GM19023 (cell line): ENCODE measurements around the gene IGF2BP2.

ENCODE experiments used
- ATAC-seq: cut with Tn5 transposase; IDR thresholded peaks from one replicate; pipeline ENCODE4 v1.9.1; 2021; ENCODE audit warnings: mild to moderate bottlenecking, moderate library complexity; ENCODE audit not compliant: unreplicated experiment

The IGF2BP2 gene

DNA sequence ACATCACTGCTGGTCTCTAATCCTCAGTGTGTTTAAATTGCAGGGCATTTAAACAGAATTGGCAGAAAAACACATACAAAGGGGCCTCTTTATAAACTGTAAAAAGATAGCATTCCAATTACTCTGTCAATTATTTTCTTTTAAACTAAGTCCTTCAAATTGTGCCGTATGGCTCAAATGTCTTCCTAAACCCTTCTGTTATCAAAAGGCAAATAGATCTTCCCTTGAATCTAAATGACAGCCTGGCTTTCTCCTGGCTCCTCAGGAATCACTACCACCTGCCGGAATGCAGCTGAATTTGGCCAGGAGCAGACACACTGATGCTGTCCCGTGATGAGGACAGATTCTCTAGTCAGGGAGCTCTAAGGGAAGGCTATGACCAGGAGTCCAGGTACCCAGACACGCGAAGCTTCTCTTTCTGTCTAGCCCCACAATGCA, 85.6 kb downstream of the IGF2BP2 start:
- no peak for ATAC-seq

DNA sequence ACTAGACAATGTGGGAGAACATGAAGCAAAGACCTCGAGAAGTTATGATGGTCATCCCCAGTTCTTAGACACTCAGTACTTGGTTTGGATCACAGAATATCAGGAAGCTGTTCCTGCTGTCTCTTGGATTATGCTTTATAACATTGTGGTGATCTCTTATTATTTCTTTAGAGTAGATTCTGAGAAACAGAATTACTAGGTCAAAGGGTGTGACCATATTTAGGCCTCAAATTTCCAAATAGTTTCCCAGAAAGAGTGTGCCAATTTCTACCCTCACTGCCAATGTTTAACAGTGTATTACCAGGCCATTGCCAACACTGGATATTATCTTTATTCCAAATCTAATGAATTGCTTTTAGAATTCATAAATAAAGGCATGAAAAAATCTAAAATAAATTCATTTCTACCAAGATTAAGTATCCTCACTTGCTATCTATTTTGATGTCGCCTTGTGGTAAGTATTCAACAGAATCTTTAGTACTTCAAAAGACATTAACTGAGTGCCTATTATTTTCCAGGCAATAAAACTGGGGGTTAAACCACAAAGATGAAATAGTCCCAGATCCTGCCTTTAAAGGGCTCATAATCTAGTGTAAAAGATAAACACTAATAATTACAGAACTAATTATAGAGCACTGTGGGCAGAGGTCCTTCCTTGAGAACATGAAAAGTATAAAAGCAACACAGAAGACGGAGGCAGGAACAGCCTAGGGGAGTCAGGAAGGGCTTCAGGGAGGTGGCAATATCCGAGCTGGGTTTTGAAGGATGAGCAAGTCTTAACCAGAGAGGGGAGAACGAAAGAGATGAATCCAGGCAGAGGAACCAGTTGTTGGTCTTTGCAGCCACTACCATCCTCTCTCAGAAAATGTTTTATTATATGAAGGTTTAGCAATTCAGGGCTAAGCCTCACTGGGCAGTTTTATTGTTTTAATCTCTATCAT, 86.8 kb downstream of the IGF2BP2 start:
- ATAC-seq = no peak

DNA sequence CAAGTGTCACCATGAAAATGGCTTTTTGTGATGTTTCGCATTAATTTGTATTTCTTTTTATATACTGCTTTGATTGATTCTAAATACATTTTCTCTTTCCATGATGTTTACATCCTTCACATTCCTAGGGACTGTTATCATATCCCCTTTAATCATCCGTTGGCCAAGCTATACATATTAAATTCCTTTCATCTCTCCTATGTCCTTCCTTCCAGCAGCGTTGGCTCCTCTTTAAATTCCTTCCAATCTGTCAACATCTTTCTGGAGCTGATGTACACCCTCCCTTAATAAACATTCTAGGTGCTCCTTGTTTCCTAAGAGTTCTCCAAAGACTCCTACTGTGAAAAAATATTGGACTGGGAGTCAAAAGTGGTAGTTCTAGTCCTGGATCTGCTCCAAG, 87.8 kb downstream of the IGF2BP2 start:
- no peak for ATAC-seq

DNA sequence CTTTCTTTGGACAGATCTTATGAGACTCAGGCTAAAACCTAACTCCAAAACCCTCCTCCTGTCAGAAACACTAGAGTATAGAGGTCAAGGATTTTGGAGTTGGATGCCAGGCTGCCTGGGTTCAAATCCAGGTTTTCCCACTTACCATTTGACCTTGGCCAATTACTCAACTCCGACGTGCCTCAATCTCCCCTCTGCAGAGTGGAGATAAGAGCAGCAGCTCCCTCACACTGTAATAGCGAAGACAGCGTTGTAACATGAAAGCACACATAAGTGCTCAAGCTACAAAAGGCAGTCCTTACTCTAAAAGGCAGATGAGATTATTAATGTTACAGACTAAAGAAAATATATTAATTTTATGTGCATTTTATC, 90.1 kb downstream of the IGF2BP2 start:
- no peak for ATAC-seq

DNA sequence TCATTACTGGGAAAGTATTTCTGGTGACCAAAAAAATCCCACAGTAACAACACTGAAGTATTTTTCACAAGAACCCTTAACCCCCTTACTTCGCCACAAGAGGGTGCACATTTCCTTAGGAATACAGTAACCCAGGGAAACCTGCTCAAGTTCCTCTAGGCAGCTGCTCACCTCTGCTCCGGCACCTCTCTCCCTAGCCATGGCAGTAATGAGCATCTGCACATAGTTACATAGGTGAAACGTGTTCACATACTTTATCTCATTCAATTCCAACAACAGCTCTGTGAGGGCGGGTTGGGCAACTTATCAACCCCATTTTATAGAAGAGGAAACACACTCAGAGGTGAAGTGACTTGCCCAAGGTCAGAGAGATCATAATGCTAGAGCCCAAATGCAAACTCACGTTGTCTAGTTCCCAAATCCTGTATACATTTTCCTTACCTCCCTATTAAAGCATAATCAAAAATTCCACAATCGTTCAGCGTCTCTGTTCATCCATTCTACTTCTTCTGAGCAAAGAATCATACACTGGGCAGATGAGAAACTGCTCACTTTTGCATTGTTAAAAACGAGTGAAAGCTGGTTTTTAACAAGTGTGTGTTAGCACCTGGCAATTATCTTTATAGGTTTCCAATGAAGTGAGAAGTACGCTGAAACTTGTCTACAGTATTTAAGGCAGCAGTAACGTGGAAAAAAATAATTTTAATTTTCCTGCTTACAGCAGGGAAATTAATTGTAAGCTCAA, 90.7 kb downstream of the IGF2BP2 start:
- no peak for ATAC-seq

DNA sequence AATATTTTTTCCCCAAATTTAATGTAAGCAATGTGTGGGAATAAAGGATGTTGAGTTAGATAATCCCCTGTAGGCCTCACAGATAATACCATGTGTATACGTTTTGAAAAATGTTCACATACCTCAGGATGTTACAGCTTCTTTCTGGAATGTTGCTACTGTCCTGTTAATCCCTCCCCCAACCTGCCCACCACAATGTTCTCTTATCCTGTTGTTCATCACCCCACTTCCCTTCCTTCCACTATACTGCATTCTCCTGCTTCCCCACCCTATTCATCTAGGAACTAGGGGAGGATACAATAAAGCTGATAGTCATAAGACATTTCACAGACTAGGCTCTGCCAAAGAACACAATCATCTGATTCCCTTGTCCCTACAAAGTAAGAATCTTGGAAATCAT, 92.1 kb downstream of the IGF2BP2 start:
- no peak for ATAC-seq

DNA sequence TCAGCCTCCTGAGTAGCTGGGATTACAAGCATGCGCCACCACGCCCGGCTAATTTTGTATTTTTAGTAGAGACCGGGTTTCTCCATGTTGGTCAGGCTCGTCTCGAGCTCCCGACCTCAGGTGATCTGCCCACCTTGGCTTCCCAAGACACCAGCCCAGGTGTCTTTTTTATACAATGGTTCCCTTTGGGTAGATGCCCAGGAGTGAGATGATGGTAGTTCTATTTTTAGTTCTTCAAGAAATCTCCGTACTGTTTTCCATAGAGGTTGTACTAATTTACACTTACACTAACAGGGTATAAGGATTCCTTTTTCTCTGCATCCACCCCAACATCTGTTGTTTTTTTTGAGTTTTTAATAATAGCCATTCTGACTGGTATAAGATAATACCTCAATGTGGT, 94.3 kb downstream of the IGF2BP2 start:
- no peak for ATAC-seq

DNA sequence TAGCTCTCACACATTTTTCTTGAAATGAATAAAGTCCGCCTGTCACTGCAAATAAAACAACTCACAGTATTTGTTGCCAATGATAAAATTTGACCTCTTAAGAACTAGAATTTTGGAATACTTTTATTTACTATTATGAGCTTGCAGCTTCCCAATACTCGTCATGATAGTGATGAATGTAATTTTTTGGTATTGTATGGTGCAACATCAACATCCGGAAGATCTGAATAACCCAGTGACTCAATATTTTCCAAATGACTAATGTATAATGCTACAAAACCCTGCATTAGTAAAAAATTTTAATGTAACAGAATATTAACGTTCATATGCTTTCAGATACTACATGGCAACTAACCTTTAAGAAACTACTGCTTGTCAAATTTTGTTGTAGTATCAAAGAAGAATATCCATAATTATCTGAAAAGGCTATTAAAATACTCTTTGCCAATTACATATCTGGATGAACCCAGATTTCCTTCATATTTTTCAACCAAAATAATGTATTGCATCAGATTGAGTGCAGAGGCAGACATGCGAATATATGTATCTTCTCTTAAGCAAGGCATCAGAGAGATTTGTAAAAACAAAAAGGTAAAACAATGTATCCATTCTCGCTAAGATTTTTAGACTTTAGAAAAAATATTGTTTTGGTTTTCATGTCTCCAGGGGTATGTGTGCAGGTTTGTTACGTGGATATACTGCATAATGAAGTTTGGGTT, 95.3 kb downstream of the IGF2BP2 start:
- ATAC-seq = no peak

DNA sequence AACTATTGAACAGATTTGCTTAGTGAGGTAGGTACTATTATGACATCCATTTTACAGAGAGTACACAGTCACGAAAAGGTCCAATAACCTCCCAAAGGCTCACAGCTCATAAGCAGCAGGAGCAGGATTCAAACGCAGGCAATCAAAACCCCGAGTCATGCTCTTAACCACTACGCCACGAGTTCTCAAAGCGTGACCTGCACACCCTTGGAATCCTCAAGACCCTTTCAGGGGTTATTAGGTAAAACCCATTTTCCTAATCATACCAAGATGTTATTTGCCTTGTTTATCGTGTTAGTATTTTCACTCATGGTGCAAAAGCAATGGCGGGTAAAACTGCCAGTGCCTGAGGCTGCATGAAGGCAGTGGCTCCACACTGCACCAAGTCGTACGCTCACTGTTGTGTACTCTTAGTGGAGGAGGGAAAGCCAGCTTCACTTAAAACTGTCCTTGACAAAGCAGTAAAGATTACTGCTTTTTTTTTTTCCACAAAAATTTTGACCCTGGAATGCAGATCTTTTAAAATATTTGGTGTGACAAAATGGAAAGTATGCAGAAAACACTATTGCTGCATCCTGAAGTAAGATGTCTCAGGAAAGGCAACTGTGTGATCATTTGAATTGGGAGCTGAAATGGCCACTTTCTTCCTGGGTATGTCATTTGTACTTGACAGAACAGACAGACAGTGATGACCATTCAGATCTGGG, 96.1 kb downstream of the IGF2BP2 start:
- ATAC-seq = no peak

DNA sequence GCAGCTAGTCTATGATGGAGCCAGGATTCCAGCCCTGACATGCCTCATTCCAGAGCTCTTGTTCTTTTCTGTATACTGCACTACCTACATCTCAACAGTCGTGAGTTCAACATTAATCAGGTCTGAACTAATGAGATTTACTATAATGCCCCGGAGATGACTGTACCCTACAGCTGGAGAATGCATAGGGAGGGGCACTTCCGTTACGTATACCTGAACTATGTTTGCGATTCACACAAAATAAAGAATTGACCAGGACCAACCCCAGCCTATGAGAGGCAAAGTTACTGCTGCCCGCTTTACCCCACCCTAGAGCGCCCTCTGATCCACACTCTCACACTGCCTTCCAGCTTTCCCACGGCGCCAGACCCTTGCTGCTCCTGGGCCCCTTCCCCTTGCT, 97.0 kb downstream of the IGF2BP2 start:
- no peak for ATAC-seq

DNA sequence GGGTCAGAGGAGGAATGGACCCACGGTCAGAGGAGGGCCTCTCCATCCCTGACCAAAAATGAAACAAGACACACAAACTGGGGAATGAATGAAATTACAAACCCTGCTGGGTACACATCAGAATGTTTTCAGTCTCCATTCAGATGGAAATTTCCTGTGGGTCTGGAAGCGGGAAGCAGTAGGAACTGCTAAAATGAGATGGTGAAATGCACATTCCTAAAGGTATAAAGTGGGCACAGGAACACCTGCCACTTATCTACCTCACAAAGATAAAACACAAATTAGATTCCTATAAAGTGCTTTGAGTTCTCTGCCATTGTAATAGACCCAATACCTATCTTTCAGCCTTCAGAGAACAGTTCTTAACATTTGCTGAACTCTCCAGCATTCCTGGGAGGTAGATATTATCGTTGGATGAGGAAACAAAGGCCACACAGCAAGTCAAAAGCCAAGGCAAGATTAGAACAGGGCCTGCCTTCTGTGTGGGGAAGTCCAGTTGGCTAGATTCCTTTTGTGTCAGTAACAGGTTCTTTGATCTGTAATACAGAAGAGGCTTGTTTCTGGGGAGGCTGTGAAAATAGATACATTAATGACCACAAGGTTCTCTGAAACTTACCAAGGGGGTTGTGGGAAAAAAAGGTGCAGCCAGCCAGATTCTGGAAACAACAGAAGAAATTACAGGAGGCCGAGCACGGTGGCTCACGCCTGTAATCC, 98.4 kb downstream of the IGF2BP2 start:
- no peak for ATAC-seq

DNA sequence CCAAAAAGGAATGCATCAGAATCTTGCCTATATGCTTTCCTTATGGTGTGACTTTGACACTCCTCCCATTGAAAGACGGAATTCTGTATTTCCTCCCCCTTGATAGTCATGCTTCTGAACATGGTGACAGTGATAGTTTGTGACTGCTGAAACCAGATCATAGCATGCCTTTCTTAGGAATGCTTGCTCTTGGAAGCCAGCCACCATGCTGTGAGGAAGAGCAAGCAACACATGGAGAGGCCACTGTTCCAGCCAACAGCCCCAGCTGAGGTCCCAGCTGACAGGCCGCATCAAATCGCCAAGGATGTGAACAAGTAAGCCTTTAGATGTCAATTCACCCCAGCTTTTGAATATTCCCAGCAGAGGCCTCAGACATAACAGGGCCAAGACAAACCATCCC, 100.1 kb downstream of the IGF2BP2 start:
- no peak for ATAC-seq

DNA sequence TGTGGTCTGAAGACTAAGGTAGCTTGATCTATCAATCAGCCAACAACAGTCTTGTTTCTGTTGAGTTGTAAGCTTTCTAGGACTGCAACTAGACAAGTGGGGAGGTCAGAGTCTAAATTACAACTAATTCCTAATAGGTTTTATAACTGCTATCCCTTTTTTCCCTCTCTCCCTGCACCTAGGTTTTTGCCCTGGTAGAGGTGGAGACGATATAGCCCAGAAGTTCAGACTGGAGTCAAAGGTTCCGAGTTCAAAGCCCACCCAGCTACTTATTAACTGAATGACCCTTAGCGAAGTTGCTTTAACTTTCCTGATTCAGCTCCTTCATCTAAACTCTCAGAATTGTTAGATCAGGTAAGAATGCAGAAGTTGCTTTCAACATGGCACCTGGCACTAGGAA, 100.6 kb downstream of the IGF2BP2 start:
- no peak for ATAC-seq

DNA sequence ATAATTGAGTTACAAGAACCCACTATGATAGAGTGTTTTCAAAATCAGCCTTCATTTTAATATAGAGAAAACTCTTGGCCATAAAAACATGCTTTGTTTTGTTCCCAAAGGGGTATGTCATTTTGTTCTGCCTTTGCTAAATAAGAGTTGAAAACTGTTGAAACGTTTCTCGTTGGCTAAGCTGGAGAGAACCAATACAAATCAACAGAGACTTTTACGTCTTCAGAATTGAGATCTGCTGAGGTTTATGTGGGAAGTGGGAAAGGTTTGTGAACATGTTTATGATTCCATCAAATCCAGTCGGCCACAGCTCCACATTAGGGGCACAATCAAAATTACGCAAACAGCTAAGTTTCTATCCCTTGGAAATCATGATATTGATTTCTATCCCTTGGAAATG, 102.0 kb downstream of the IGF2BP2 start:
- no peak for ATAC-seq

DNA sequence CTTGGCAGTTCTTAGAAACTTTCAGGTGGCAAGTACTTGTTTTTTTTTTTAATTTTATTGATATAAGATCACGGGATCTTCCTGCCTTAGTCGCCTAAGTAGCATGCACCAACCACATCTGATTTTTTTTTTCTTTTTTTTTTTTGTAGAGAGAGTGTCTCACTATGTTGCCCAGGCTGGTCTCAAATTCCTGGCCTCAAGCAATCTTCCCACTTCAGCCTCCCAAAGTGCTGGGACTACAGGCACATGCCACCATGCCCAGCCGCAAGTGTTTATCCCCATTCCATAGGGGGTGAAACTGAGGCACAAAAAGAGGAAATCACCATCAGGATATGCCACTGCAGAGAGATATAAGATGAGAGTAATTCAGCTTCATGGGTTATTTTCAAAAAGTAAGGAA, 102.9 kb downstream of the IGF2BP2 start:
- ATAC-seq = no peak

DNA sequence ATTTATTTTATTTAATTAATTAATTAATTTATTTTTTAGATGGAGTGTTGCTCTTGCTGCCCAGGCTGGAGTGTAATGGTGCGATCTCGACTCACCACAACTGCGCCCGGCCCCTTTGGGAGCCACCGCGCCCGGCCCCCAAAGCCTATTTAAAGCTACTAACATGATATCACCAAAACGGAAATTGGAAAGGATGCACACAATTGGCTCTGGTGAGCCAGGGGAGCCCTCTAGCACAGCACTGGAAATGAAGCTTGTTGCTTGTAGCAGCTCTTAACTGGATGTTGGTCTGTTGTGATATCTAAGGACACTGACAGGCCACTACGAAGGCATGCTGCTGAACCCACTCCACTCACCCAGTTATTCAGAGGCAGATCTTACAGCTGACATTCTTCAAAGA, 104.5 kb downstream of the IGF2BP2 start:
- ATAC-seq = no peak

DNA sequence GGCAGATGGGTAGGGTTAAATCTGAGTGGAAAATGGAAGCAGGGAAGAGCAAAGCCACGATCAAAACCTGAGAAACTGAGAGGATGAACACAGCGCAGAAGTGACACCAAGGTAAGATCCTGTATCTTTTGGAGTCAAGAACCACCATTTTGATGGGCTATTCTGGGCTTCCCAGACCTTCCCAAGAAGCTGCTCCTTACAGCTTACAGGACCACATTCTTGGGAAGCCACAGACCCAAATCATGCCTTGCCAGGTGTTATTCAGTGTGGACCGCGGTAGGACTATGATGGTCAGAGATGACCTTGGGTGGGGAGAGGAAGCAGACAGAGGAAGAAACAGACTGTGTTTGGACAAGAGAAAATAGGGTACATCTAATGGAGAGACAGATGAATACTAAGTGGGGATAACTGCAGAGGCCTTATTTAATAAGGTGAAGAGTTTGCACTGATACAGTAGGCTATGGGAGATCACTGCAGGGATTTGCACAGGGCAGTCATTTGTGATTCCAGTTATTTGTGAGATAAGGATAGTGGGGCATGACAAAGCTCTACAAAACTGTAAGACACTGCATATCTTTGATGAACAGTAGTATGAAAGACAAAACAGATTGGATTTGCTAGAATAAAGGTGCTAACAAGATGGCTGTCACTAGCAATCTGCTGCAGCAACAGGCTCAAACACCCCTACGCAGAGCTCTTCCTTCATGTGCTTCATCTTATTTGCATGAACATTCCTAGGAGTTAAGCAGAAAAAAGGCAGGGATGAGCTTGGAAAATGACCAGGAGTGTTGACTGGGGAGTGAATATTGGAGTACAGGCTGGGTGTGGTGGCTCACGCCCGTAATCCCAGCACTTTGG, 105.9 kb downstream of the IGF2BP2 start:
- ATAC-seq = no peak

DNA sequence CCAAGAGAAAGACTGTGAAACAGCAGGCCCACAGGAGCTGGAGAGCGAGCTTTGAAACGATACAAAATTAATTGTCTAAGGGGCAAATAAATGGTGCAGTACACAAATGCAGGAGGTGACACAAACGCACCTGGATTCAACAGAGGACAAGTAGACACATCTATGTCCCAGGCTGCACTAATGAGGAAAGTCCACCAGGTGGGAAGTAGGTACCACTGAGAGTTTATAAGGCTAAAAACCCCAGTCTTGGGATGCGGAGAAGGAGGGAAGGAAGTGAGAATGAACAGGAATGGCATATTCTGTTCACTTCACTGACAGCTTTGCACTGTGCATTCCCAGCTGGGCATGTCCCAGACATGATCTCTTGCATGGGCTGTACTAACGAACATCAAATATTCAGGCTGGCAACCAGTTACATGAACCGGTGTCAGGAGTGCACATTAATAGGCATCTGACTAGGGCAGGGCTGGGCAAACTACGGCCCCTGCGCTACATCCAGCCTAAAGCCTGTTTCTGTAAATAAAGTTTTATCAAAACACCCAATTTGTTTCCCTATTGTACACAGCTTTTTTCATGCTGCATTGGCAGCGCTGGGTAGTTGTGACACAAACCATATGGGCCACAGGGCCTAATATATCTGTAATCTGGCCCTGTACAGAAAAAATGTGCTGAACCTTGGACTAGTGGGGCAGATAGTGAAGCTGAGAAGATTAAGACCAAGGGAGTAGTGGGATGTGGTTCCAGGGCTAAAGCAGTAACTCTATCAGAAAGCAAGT, 107.0 kb downstream of the IGF2BP2 start:
- ATAC-seq = no peak

DNA sequence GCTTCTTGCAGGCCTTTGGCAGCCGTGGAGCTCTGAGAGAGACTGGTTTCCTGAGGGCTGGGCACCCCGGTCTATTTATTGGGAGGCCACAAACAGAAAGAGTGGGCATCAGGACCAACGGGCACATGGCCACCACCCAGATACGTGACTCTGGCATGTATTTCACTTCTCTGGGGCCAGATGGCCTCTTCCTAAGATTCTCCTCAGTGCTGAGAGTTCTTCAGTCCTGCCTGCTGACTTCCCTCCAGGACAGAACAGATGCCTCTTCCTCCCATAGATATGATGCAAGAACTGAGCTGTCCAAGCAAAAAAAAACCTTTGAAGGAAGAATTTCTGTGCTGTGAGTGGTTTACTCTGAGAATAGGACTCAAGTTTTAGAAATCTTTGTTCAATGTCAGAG, 107.7 kb downstream of the IGF2BP2 start:
- ATAC-seq = no peak
